K562 (cell line): Measurements from ENCODE around the gene HDAC9.

Experiments used
- GATAD2B ChIP-seq: fragments of 450-650 bp; IDR thresholded peaks from 2 replicates; pipeline ENCODE4 v1.6.1; 2017; ENCODE audit warnings: mild to moderate bottlenecking, borderline replicate concordance
- POLR2A ChIP-seq: fragments of 450-650 bp; conservative IDR thresholded peaks from 2 replicates; pipeline ENCODE4 v1.6.1; 2016
- RBM22 ChIP-seq: fragments of 200-400 bp; formaldehyde crosslinking; IDR thresholded peaks from 2 replicates; pipeline ENCODE4 v1.6.1; 2018; ENCODE audit warnings: low read length, low read depth; ENCODE audit not compliant: poor library complexity, severe bottlenecking
- TEAD1 ChIP-seq, 2 experiments: fragments of 450-650 bp in 1 of 2; sonication (generic) in 1 of 2; formaldehyde crosslinking; IDR thresholded peaks; 2 replicates each; pipeline versions ENCODE4 v1.4.0 to v1.8.0; 2020 to 2022; ENCODE audit warnings: mild to moderate bottlenecking in 2 of 2, missing genetic modification reagents in 1 of 2

- TF ChIP-seq POLR2A: no peak
- TF ChIP-seq RBM22: no peak
- no peak for TF ChIP-seq TEAD1 (CRISPR knock-in tag; IDR thresholded peaks at IDR 0.05)
- no peak for TF ChIP-seq GATAD2B
Observed at GRCh38 chr7:18579698-18580097, 84.1 kb downstream of the HDAC9 start.
